Uterus (tissue), 4 donors: ENCODE data around the gene ZC3H4. TPM values are rescaled to one million over a fixed set of nuclear protein-coding genes. Genes with fewer than 3 reads are reported as not detected.

Experiments
- DNase-seq, 2 donors: peaks; one replicate each; pipeline ENCODE4 v3.0.0-alpha.2; 2019 to 2020
- H3K27ac ChIP-seq, 2 donors: fragments of 200-600 bp; sonication (generic); 1 replicate in 1 of 2; 2 replicates in 1 of 2; pipeline ENCODE4 v1.5.1; 2016 to 2018
- H3K27me3 ChIP-seq, 2 donors: fragments of 200-600 bp; sonication (generic); one replicate each; pipeline ENCODE4 v1.5.1; 2018 to 2019; ENCODE audit warnings: control low read depth in 1 of 2
- H3K36me3 ChIP-seq, 2 donors: fragments of 200-600 bp; sonication (generic); one replicate each; pipeline ENCODE4 v1.5.1; 2019; ENCODE audit warnings: control low read depth in 1 of 2
- H3K4me1 ChIP-seq, 2 donors: fragments of 200-600 bp; sonication (generic); one replicate each; pipeline ENCODE4 v1.5.1; 2018 to 2019; ENCODE audit warnings: control low read depth in 1 of 2
- H3K4me3 ChIP-seq, 2 donors: fragments of 200-600 bp; sonication (generic); 1 replicate in 1 of 2; 2 replicates in 1 of 2; pipeline ENCODE4 v1.5.1; 2018 to 2019; ENCODE audit warnings: mild to moderate bottlenecking in 1 of 2
- H3K9me3 ChIP-seq, 2 donors: fragments of 200-600 bp; sonication (generic); one replicate each; pipeline ENCODE4 v1.5.1; 2019; ENCODE audit warnings: control low read depth in 1 of 2
- POLR2A ChIP-seq, 2 donors: fragments of 450-650 bp; IDR thresholded peaks; one replicate each; pipeline ENCODE4 v1.6.1; 2016; ENCODE audit warnings: antibody characterized with exemption in 2 of 2, mild to moderate bottlenecking in 1 of 2, moderate library complexity in 1 of 2
- intact Hi-C: fragments of 100-400 bp; cut with DNase I; formaldehyde crosslinking; loops from one replicate; pipeline ENCODE4 v1.15.1; 2023; ENCODE audit warnings: low total_unique reads
- total RNA-seq, 4 donors: library from RNA; depleted of rRNA in 3 of 4; stranded (reverse); fragments of >200 nt in 3 of 4; gene quantifications; one replicate each; pipeline versions ENCODE4 v1.1.0 to v1.2.4, GENCODE V29; 2014 to 2023
- TF ChIP-seq, protein P1 (sequence below), 4 experiments: fragments of 200-600 bp in 2 of 4; fragments of 450-650 bp in 2 of 4; sonication (generic) in 2 of 4; IDR thresholded peaks; one replicate each; pipeline ENCODE4 v1.5.1; 2016 to 2019; ENCODE audit warnings: antibody characterized with exemption in 4 of 4, mild to moderate bottlenecking in 2 of 4, moderate library complexity in 1 of 4
- donor health status: DM: yes; HTN: yes; CAD: no.

The ZC3H4 gene
- total RNA-seq, 4 donors from 2014 or later: 3.3 to 43.1 (median 18.3) TPM

DNA sequence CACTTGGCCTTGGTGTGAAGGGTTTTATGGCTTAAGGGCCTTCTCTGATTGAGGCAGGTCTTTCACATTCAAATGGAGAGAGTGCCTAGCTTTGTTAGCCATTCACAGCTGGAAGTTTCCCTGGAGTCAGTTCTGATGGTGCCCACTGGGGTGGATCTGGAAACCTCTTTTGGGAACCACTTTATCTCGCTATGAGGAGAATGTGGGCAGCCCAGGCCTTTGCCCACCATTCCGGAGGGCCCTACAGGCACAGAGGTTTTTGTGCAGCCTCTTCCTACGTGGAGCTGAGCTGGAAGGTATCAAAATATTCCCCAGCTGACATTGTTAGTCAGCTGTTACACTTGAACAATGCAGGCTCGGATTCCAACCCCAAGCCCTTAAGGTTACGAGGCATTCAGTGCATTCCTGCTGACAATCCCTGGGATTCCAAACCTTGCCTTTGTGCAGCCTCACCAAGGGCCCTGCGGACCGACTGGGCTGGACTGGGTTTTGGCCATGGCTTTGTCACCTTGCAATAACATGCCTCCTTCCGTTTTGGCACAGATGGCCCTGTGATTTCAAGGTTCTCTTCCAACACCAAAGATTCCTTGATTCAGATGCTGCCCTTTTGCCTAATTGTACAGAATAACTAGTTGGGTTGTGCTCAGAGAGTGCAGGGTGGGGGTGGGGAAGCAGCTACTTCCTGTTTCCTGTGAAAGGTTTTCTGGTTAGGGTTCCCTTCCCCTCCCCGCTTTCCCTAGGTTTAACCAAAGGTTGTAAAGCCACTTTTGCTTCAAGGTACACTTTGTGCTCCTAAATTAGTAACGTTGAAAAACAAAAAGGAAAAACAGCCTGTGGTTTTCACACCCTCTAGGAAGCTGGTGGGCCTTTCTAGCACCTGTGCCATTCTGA, 44.1 kb upstream of the ZC3H4 start:
- H3K36me3 ChIP-seq: no peaks in the 10 kb centered on the region
- peaks cover 0 to 4% of the 10 kb centered on the region in 2 donors for H3K4me1 ChIP-seq
- no peak for TF ChIP-seq POLR2A (IDR thresholded peaks at IDR 0.05)
- TF ChIP-seq, protein P1, sequence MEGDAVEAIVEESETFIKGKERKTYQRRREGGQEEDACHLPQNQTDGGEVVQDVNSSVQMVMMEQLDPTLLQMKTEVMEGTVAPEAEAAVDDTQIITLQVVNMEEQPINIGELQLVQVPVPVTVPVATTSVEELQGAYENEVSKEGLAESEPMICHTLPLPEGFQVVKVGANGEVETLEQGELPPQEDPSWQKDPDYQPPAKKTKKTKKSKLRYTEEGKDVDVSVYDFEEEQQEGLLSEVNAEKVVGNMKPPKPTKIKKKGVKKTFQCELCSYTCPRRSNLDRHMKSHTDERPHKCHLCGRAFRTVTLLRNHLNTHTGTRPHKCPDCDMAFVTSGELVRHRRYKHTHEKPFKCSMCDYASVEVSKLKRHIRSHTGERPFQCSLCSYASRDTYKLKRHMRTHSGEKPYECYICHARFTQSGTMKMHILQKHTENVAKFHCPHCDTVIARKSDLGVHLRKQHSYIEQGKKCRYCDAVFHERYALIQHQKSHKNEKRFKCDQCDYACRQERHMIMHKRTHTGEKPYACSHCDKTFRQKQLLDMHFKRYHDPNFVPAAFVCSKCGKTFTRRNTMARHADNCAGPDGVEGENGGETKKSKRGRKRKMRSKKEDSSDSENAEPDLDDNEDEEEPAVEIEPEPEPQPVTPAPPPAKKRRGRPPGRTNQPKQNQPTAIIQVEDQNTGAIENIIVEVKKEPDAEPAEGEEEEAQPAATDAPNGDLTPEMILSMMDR (IDR thresholded peaks at IDR 0.05): no peak
- no peaks in the 10 kb centered on the region for H3K27me3 ChIP-seq
- no peaks in the 10 kb centered on the region for H3K9me3 ChIP-seq
- H3K4me3 ChIP-seq: no peak overlapping the region
- peak in 1 of 2 donors; percentile 60 for DNase-seq
- H3K27ac ChIP-seq: peak overlapping the region; percentile 62 to 73
- intact Hi-C loops: no loop called here

DNA sequence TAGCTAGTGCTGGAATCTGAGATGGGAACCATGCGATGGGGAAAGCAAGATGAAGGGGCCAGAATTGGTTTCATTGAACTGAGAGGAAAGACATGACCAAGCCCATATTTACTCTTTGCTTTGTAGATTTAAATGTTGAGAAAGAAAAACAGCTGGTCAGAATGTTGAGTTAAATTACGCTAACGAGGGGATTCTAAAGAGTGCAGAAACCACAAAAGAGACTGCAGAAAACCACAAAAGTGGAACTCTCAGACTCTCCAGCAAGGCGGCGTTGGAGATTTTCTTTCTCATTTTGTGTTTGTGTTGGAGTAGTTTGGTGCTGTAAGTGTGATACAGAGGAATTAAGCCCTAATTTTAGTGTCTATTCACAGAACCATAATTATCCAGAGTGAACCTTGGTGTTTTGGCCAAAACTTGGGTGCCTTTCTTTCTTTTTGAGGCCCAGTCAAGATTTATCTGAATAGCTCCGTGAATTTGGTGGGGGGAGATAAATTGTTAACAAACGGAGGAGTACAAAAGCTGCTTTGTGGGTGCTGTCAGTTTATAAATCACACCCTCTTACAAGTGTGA, 43.4 kb upstream of the ZC3H4 start:
- Histone ChIP-seq H3K27me3 (no peaks in the 10 kb centered on the region), H3K9me3 (no peaks in the 10 kb centered on the region), H3K4me3 (no peak overlapping the region), H3K27ac (peak overlapping the region; percentile 62 to 73), H3K4me1 (peaks cover 0 to 4% of the 10 kb centered on the region in 2 donors), H3K36me3 (no peaks in the 10 kb centered on the region)
- intact Hi-C loops: no loop called here
- TF ChIP-seq, protein P1 (IDR thresholded peaks at IDR 0.05): no peak
- TF ChIP-seq POLR2A (IDR thresholded peaks at IDR 0.05): no peak
- DNase-seq: no peak

DNA sequence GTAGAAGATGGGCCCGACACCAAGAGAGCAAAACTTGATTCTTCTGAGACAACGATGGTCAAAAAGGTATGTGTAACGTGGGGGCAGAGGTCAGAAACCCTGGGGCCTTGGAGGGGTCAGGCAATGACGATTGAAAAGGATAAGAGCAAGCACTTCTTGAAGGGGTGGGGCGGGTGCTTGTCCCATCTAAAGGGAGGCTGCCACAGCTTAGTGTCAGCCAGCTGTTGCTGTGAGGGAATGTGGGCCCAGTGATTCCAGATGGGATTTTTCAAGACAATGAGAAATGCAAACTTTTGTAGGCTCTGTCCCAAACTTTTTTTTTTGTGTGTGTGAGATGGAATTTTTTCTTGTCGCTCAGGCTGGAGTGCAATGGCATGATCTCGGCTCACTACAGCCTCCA, 41.6 kb upstream of the ZC3H4 start:
- Histone ChIP-seq H3K27me3 (no peaks in the 10 kb centered on the region), H3K36me3 (no peaks in the 10 kb centered on the region), H3K4me1 (peaks cover 0 to 4% of the 10 kb centered on the region in 2 donors), H3K4me3 (no peak overlapping the region), H3K9me3 (no peaks in the 10 kb centered on the region), H3K27ac (peak overlapping the region in 1 of 2 donors; percentile 30)
- intact Hi-C loops: no loop called here
- TF ChIP-seq, protein P1 (IDR thresholded peaks at IDR 0.05): no peak
- no peak for TF ChIP-seq POLR2A (IDR thresholded peaks at IDR 0.05)
- peak in 1 of 2 donors; percentile 22 for DNase-seq

DNA sequence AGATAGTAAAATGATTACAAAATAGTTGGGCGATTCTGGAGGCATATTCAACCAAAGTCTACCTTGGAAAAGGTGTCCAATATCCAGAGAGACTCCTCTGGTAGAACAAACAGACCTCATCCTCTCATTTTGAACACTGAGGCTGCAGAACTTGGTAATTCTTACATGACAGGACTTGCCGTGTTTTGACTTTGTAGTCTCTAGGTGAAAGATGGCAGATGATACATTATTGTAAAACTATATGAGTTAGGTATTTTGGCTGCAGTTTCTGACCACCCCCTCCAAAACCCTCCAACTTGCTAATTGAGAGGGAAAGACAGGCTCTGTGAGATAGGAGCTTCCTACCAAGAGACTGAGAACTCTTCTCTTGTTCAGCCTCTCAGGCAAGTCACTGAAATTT, 39.7 kb upstream of the ZC3H4 start:
- Histone ChIP-seq H3K9me3 (no peaks in the 10 kb centered on the region), H3K27ac (no peak overlapping the region), H3K4me3 (no peak overlapping the region), H3K27me3 (no peaks in the 10 kb centered on the region), H3K4me1 (peaks cover 0 to 2% of the 10 kb centered on the region in 2 donors), H3K36me3 (no peaks in the 10 kb centered on the region)
- intact Hi-C loops: no loop called here
- TF ChIP-seq POLR2A (IDR thresholded peaks at IDR 0.05): no peak
- TF ChIP-seq, protein P1 (IDR thresholded peaks at IDR 0.05): no peak
- DNase-seq: no peak

DNA sequence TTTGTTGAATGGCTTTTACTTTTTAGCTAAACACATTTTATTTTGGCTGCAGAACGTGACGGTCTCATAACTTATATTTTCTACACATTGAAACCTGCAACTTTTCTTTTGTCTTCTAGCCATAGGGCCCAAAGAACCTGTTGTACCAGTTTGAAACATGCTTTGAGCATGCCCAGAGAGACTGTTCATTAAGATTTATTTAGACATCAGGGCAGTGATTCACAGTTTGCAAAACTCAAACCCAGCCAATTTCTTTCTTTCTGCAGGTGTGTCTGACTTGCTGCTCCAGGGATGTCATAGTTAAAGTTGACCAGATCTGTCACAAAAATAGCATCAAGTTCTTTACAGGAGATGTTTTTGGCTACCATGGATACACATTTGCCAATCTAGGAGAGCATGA, 39.1 kb upstream of the ZC3H4 start:
- intact Hi-C loops: no loop called here
- H3K27ac ChIP-seq: no peak overlapping the region
- no peaks in the 10 kb centered on the region for H3K9me3 ChIP-seq
- no peak for DNase-seq
- TF ChIP-seq, protein P1 (IDR thresholded peaks at IDR 0.05): no peak
- no peak for TF ChIP-seq POLR2A (IDR thresholded peaks at IDR 0.05)
- H3K4me3 ChIP-seq: no peak overlapping the region
- H3K27me3 ChIP-seq: no peaks in the 10 kb centered on the region
- no peaks in the 10 kb centered on the region for H3K36me3 ChIP-seq
- H3K4me1 ChIP-seq: no peaks in the 10 kb centered on the region
